GM13976 (cell line): ENCODE measurements around the gene PRRT1.
"Not testable (repeated sequence)": the region's sequence is repeated elsewhere in the genome, so short reads cannot be mapped to it uniquely, and the experiment has no call there.

Experiments used
- DNase-seq: peaks from one replicate; pipeline ENCODE4 v3.0.0; 2012; ENCODE audit warnings: low spot score
- CTCF ChIP-seq: IDR thresholded peaks from 2 replicates; pipeline ENCODE4 v1.5.1; 2012; ENCODE audit warnings: borderline replicate concordance, mild to moderate bottlenecking; ENCODE audit not compliant: insufficient read depth; ENCODE audit errors: extremely low read depth, missing control alignments, control extremely low read depth
- in situ Hi-C: fragments of 300-500 bp; cut with MboI; formaldehyde crosslinking; loops from one replicate; pipeline ENCODE4 v1.12.0; 2022; ENCODE audit warnings: low sequenced_read_pairs, mixed read lengths, inconsistent platforms; ENCODE audit not compliant: unreplicated experiment

PRRT1 gene

GRCh38 chr6:32148289-32149091 lies 3.2 kb downstream of the PRRT1 start:
- TF ChIP-seq CTCF, result no peak
- DNase-seq, result peak; percentile 36

GRCh38 chr6:32147401-32148132 lies 4.2 kb downstream of the PRRT1 start:
- no peak for DNase-seq
- TF ChIP-seq CTCF, result no peak
- in situ Hi-C loops, result no loop called here

More at GRCh38 chr6:32148289-32149091, 3.2 kb downstream of the PRRT1 start:
- in situ Hi-C loops, result no loop called here

- no peak for DNase-seq
- no peak for TF ChIP-seq CTCF
- in situ Hi-C loops, result no loop called here
Measured at GRCh38 chr6:32146687-32147086, 5.1 kb downstream of the PRRT1 start.

- in situ Hi-C loops, result no loop called here
- TF ChIP-seq CTCF, result no peak
Measured at GRCh38 chr6:32146287-32146686, 5.5 kb downstream of the PRRT1 start.

GRCh38 chr6:32144238-32144637 lies 7.5 kb downstream of the PRRT1 start:
- DNase-seq, in situ Hi-C loops: not testable (repeated sequence)

More at GRCh38 chr6:32146287-32146686, 5.5 kb downstream of the PRRT1 start:
- no peak for DNase-seq

GRCh38 chr6:32140420-32141046 lies 11.2 kb downstream of the PRRT1 start:
- DNase-seq, result no peak
- in situ Hi-C loops, result no loop called here
- TF ChIP-seq CTCF, result no peak
